Transverse colon (tissue), 4 donors: ENCODE data around the gene MAN1C1.

ENCODE experiments used
- CTCF ChIP-seq, 5 experiments: fragments of 200-600 bp in 3 of 5; fragments of 450-650 bp in 2 of 5; sonication (generic) in 3 of 5; IDR thresholded peaks; 1 replicate in 2 of 5; 2 replicates in 3 of 5; pipeline ENCODE4 v1.5.1; 2016 to 2017; ENCODE audit warnings: antibody characterized with exemption in 5 of 5, inconsistent platforms in 3 of 5, mild to moderate bottlenecking in 2 of 5, moderate library complexity in 1 of 5
- EP300 ChIP-seq: sonication (generic); formaldehyde crosslinking; IDR thresholded peaks from one replicate; pipeline ENCODE4 v1.6.1; 2017; ENCODE audit warnings: antibody characterized with exemption, low read depth
- POLR2A ChIP-seq: fragments of 450-650 bp; IDR thresholded peaks from one replicate; pipeline ENCODE4 v1.6.1; 2016; ENCODE audit warnings: antibody characterized with exemption, mild to moderate bottlenecking, moderate library complexity
- POLR2AphosphoS5 ChIP-seq, 3 donors: sonication (generic); formaldehyde crosslinking; IDR thresholded peaks; one replicate each; pipeline ENCODE4 v1.6.1; 2016; ENCODE audit warnings: antibody characterized with exemption in 3 of 3

GRCh38 chr1:25779894-25780293 lies 163.3 kb downstream of the MAN1C1 start:
- TF ChIP-seq POLR2A: no peak
- no peak for TF ChIP-seq POLR2AphosphoS5 (IDR thresholded peaks at IDR 0.05)
- TF ChIP-seq CTCF (IDR thresholded peaks at IDR 0.05): no peak
- TF ChIP-seq EP300: no peak
